Measurements from ENCODE around the gene CATSPERE. TPM values are rescaled to one million over a fixed set of nuclear protein-coding genes. Genes with fewer than 3 reads are reported as not detected.

The CATSPERE gene
- total RNA-seq, 4 donors from 2014 or later: 0.45 to 1.4 (median 0.55) TPM

- no peaks in the 10 kb centered on the region for H3K36me3 ChIP-seq
- TF ChIP-seq CTCF (IDR thresholded peaks at IDR 0.05) (no peak), POLR2A (IDR thresholded peaks at IDR 0.05) (no peak), EP300 (IDR thresholded peaks at IDR 0.05) (no peak), POLR2AphosphoS5 (IDR thresholded peaks at IDR 0.05) (no peak)
- no peak overlapping the region for H3K4me3 ChIP-seq
- H3K27ac ChIP-seq: no peak overlapping the region
- WGBS: 87% methylated on average over 6 of the region's 6 CpGs
- no peaks in the 10 kb centered on the region for H3K4me1 ChIP-seq
- no peak for DNase-seq (ENCODE audit: low spot score in 2 of 2)
- no peaks in the 10 kb centered on the region for H3K27me3 ChIP-seq
- no peaks in the 10 kb centered on the region for H3K9me3 ChIP-seq
Measured at GRCh38 chr1:244605835-244606370, 144.8 kb downstream of the CATSPERE start.

- Histone ChIP-seq H3K27ac (no peak overlapping the region), H3K4me1 (no peaks in the 10 kb centered on the region), H3K4me3 (no peak overlapping the region), H3K27me3 (no peaks in the 10 kb centered on the region), H3K36me3 (no peaks in the 10 kb centered on the region), H3K9me3 (no peaks in the 10 kb centered on the region)
- DNase-seq (ENCODE audit: low spot score in 2 of 2): no peak
- TF ChIP-seq POLR2A (IDR thresholded peaks at IDR 0.05): no peak
- no peak for TF ChIP-seq POLR2AphosphoS5 (IDR thresholded peaks at IDR 0.05)
- TF ChIP-seq CTCF (IDR thresholded peaks at IDR 0.05): no peak
- no peak for TF ChIP-seq EP300 (IDR thresholded peaks at IDR 0.05)
- 62% methylated on average over 9 of the region's 9 CpGs for WGBS
Measured at GRCh38 chr1:244614113-244614836, 153.2 kb downstream of the CATSPERE start.

- no peak overlapping the region for H3K4me3 ChIP-seq
- no peaks in the 10 kb centered on the region for H3K27me3 ChIP-seq
- no peak for DNase-seq (ENCODE audit: low spot score in 2 of 2)
- TF ChIP-seq EP300 (IDR thresholded peaks at IDR 0.05) (no peak), POLR2A (IDR thresholded peaks at IDR 0.05) (no peak), POLR2AphosphoS5 (IDR thresholded peaks at IDR 0.05) (no peak), CTCF (IDR thresholded peaks at IDR 0.05) (no peak)
- 77% methylated on average over 3 of the region's 3 CpGs for WGBS
- no peaks in the 10 kb centered on the region for H3K36me3 ChIP-seq
- H3K27ac ChIP-seq: no peak overlapping the region
- no peaks in the 10 kb centered on the region for H3K9me3 ChIP-seq
- no peaks in the 10 kb centered on the region for H3K4me1 ChIP-seq
Measured at GRCh38 chr1:244614879-244615278, 153.8 kb downstream of the CATSPERE start.

- TF ChIP-seq EP300 (IDR thresholded peaks at IDR 0.05) (no peak), POLR2AphosphoS5 (IDR thresholded peaks at IDR 0.05) (no peak), POLR2A (IDR thresholded peaks at IDR 0.05) (no peak), CTCF (IDR thresholded peaks at IDR 0.05) (no peak)
- Histone ChIP-seq H3K4me3 (no peak overlapping the region), H3K27ac (no peak overlapping the region), H3K27me3 (no peaks in the 10 kb centered on the region), H3K9me3 (no peaks in the 10 kb centered on the region), H3K4me1 (no peaks in the 10 kb centered on the region), H3K36me3 (no peaks in the 10 kb centered on the region)
- DNase-seq (ENCODE audit: low spot score in 2 of 2): no peak
- WGBS: 81% methylated on average over 6 of the region's 6 CpGs
Measured at GRCh38 chr1:244615301-244615700, 154.2 kb downstream of the CATSPERE start.

GRCh38 chr1:244626709-244627108 lies 165.6 kb downstream of the CATSPERE start:
- no peak for TF ChIP-seq POLR2AphosphoS5 (IDR thresholded peaks at IDR 0.05)
- TF ChIP-seq EP300 (IDR thresholded peaks at IDR 0.05): no peak
- no peak for TF ChIP-seq POLR2A (IDR thresholded peaks at IDR 0.05)
- TF ChIP-seq CTCF (IDR thresholded peaks at IDR 0.05): no peak
- WGBS: 89% methylated on average over 4 of the region's 4 CpGs
- Histone ChIP-seq H3K27ac (no peak overlapping the region), H3K4me1 (no peaks in the 10 kb centered on the region), H3K4me3 (no peak overlapping the region), H3K27me3 (no peaks in the 10 kb centered on the region), H3K36me3 (no peaks in the 10 kb centered on the region), H3K9me3 (no peaks in the 10 kb centered on the region)
- no peak for DNase-seq (ENCODE audit: low spot score in 2 of 2)
